Putamen (tissue), 1 donor: Measurements from ENCODE around the gene EBF4.

Experiments
- DNase-seq: peaks from one replicate; pipeline ENCODE4 v3.0.0-alpha.2; 2016; ENCODE audit warnings: low spot score

Gene EBF4

DNA sequence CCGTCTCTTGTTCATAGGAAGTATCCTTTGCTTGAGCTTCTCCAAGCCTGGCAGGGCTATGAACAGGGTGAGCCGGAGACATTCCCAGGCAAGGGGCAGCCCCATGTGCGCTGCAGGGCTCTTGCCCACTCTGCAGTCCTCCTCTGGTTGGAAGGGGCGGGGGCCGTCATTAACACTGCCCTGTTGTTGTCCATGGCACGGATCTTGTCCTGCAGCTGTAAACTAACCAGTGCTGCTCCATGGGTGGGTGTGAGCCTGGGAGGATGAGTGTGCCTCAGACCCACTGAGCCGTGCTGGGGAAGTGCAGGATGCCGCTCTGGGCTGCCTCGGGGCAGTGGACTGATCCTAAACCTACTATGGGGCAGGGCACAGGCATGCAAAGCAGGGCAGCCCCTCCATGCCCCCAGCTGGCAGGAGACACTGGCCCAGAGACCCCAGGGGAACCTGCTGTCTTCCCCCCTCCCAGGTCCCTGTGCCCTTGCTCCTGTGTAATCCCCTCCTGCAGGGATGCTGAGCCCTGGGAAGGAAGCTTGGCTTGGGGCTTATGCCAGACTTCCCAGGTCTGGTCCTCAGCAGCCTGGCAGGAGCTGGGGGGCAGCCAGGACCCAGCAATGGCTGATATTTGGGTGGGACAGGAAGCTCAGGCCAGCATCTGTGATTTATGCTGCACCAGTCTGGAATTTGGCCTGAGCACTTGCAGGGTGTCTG is 8.5 kb downstream of the EBF4 start:
- peak; percentile 55 for DNase-seq

- no peak for DNase-seq
These were observed 9.1 kb downstream of the EBF4 start for GRCh38 chr20:2701671-2702081.

- no peak for DNase-seq
These were observed 11.3 kb downstream of the EBF4 start for GRCh38 chr20:2703716-2704475.

DNA sequence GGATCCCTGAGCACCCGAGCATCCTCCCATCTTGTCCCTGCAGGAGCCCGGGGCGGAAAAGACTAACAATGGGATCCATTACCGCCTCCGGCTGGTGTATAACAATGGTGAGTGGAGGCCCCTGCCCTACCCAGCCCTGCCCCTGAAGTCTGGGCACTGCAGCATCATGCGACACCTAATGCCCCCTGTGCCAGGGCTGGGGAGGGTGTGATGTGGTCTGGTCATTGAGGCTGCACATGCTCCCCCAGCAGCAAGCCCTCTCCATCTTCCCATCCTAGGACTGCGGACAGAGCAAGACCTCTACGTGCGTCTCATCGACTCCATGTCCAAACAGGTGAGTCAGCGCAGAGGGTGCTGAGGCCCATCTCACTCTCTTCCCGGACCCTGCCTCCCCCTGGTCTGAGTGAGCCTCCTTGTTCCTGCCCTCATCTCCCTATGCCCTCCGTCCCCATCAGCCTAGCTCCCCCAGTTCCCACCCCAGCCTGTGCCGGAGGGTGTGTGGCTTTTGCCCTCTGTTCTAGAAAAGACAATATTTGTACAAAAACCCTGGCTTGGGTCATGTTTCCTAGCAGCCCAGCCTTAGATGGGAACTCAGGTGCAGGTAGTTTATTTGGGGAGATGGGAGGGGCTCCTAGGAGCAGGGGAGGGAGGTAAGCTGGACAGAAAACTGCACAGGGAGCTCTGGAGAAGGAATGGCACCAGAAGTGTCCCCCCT is 13.5 kb downstream of the EBF4 start:
- no peak for DNase-seq

- no peak for DNase-seq
These were observed 14.2 kb downstream of the EBF4 start for GRCh38 chr20:2706688-2707352.

- DNase-seq, result no peak
These were observed 14.9 kb downstream of the EBF4 start for GRCh38 chr20:2707353-2708072.

DNA sequence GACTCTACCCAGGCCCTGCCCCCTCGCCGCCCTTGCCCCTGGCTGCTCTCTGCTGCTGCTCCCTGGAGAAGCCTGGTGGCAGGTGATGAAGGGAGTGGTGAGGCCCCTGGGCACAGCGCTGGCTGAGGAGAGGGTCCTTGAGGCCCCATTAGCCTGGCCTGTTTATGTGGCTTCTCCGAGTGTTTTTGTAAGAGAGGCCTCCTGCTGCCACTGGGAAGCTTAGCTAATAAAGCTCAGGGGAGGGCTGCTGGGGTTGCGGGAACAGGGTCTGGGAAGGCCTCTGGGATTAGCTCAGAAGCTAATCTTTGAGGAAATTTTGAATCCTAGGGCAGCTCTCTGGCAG is 15.5 kb downstream of the EBF4 start:
- DNase-seq, result no peak

GRCh38 chr20:2708665-2709064 is 16.1 kb downstream of the EBF4 start:
- no peak for DNase-seq

GRCh38 chr20:2709205-2709981 is 16.8 kb downstream of the EBF4 start:
- DNase-seq, result no peak

DNA sequence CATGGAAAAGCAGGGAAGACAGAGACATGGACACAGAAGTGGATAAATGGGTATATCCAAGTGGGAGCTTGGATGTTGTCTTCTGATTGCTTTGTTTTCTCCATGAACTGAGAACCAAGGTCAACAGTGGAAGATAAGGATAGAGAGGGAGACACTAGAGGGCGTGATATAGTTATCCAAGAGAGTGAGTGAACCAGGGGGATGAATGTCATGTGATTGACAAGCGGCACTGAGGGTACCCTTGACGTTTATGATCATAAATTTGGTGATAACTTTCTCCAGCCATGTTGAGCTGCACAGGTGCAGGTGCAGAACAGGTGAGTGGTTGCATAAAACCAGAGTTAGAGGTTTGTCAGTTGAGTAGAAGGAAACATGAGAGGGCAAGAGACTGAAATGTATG is 20.7 kb downstream of the EBF4 start:
- no peak for DNase-seq

DNA sequence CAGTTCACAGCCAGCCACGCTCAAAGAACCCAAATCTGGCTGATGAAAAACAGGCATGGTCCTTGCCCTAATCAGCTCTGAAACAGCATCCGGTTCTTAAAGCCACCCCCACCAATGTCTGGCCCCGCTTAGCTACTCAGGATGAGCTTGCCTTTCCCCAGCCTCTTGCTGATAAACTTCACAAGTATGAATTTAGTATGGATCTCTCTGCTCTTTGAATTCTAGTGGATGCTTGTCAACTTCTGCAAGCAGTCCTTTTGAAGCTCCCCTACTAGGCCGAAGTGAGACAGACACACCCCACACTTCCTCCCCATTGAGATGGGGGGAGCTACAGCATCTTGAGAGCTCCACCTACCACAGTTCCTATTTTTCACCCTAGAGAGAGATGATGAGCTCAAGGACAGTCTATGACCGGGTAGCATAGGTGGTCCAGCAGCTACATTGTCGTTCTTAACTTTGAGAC is 36.7 kb downstream of the EBF4 start:
- DNase-seq, result no peak

- DNase-seq, result no peak
These were observed 37.2 kb downstream of the EBF4 start for GRCh38 chr20:2729791-2730190.

DNA sequence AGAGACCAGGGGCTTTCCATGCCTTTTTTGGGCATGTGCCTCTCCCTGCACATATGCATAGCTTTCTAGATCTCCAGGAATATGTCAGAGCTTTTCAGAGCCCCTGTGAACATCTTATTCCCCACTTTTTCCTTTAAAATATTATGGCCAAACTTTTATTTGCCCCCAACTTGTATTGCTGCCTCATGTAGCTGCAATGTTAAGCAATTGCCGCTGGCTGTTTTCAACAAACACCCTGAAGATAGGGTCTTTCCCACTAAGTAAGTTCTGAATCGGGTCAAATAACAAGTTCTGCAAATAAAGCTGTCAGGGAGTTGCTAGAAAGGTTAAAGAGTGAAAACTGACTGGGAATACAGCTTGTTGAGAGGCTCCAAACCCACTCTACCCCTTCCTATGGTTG is 42.3 kb downstream of the EBF4 start:
- DNase-seq, result no peak

- no peak for DNase-seq
These were observed 43.9 kb downstream of the EBF4 start for GRCh38 chr20:2736441-2736840.

DNA sequence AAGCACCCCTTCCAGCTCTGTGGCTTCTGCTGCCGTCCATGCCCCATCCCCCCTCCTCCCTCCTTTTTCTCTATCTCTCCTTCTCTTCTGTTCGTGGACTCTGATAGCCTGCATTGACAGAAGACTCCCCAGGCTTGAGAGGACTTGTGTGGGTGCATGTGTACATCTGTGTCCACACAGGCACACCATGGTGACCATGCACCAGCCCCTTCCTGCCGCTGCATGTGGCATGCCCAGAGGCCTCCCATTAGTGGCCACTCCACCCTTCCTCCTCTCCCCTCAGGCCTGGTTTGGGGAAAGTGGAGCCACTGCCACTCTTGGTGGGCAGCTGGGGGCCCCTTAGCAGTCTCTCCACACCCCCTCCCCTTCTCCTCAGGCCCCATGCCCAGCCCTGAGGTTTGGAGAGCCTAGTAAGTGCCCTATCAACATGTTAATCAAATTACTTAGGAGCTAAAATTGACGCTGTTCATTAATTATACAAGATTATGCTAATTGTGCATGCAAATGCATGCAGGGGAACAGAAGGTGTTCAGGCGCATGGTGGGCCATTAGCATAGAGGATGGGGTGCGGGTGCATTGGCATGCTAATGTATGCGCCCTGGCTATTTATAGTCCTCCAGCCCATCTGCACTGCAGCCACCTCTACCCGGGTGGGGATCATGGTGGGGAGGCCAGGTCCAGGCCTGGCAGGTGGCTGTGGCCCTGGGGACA is 45.9 kb downstream of the EBF4 start:
- no peak for DNase-seq

GRCh38 chr20:2739042-2739398 is 46.4 kb downstream of the EBF4 start:
- DNase-seq, result no peak

DNA sequence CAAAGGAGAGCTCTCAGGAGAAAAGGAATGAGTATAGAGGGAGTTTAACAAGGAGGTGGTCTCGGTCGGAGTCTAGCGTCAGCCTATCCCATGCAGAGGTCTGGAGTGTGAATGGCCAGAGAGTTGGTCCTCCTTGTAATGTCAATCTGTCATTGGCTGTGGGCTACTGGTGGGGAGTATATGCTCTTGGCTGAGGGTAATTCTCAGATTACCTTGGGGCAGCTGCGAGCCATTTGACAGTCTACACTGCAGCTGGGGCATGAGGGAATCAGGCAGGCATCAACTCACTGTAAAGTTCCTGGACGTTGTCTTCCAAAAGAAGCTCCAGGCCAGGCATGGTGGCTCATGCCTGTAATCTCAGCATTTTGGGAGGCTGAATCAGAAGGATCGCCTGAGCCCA is 48.1 kb downstream of the EBF4 start:
- no peak for DNase-seq

DNA sequence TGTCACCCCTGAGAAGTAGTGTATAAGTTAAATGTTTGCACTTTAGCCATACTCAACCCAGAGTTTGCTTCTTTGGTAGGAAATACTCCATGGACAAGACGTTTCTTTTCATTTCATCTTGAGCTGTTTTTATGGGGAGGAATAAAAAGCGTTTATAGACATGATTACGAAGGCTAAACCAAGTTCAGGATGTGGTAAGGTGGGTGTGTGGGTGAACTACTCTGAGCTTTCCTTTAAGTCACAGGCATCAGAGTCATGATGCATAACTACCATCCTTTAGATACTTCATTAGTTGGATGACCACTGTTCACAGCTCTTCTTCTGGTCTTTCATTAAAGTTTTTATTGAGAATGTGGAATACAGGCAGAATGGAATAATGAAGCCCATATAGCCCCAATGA is 48.9 kb downstream of the EBF4 start:
- no peak for DNase-seq

DNA sequence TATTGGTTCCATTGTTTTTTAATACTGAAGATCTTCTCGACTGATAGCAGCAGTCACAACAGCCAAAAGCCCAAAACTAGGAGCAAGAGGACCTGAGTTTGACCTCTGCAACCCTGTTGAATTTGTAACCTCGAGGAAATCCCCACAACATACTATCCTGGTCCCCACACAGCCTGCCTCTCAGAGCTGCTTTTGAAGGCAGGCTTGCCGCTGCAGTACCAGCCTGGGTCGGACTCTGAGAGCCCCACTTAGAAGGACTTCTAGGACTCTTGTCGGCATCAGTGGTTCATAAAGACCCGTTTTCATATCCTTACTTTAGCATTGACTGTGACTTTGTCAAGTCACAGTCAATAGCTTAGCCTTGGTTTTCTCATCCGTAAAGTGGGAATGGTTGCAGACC is 49.3 kb downstream of the EBF4 start:
- DNase-seq, result no peak

DNA sequence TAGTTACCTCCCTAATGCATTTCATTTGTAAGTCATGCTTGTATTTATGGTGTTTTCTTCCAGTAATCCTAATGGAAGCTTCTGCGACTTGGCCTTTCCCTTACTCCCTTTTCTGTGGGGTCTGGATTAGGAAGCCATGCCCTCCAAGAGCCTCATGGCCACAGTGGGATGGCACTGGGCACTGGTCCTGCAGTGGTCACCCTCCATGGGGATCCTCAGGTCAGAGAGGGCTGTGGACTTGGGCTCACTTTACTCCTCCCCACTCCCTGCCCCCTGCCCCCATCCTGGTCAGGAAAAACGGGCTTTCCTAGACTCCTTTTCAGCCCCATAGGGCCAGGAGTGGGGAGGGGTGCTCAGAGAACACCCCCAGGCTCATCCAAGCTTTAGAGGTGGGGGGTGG is 49.9 kb downstream of the EBF4 start:
- DNase-seq, result no peak
